Measurements from ENCODE around the gene ABCA13. TPM values are rescaled to one million over a fixed set of nuclear protein-coding genes. Genes with fewer than 3 reads are reported as not detected.
A peak's percentile ranks its signal among the peaks of the same experiment; 100 is the strongest.

Gene ABCA13
- polyA plus RNA-seq, 1 donor (not counting 4 experiments of a cell fraction or from before 2014, with no cell fraction given): 0.76 TPM

DNA sequence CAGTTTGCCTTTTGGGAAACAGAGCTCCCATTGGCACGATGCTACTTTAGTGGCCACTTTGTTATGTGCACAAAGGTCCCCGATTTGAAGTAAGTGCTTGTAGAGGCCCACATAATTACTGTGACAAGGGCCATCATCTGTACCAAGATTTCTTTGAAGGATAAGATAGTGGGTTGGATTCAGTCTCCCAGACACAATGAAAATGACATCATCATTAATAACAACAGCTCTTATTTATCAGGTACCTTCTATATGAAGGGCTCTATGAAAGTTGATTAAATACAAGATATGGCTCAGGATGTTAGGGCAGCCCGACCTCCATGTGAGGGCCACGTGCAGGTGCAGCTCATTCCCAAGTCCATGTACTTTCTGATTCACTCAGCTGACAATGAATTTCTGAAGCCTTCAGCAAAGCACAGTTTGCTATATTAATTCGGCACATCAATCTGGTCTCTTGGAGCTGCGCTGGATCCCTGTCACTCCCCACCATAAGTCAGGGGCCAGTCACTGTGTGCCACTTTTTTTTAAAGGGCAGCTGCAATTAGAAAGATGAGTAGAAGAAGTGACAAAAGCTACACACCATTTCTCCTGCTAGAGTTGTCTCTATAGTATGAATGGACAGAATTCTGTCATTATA lies 140.3 kb downstream of the ABCA13 start:
- H3K9me1 ChIP-seq (ENCODE audit: control insufficient read depth, extremely low read depth, insufficient read depth, low read length): no peaks in the 10 kb centered on the region
- H3K4me2 ChIP-seq (ENCODE audit: control insufficient read depth, extremely low read depth, insufficient read depth, low read depth, low read length): peak overlapping the region; percentile 33
- H3K9ac ChIP-seq (ENCODE audit: control insufficient read depth, extremely low read depth, insufficient read depth, low read length): no peak overlapping the region
- H2AFZ ChIP-seq (ENCODE audit: control insufficient read depth, low read length): no peak overlapping the region
- H3K79me2 ChIP-seq (ENCODE audit: control insufficient read depth, insufficient read depth, low read length): no peaks in the 10 kb centered on the region
- dilution Hi-C loops (cut with MboI; ENCODE audit: extremely low pct_ligation_motif_present, low sequenced_read_pairs): no loop called here
- peaks cover 37% of the 10 kb centered on the region for H3K4me1 ChIP-seq (ENCODE audit: control insufficient read depth, extremely low read depth, insufficient read depth, low read length)
- H3K9me3 ChIP-seq (ENCODE audit: control insufficient read depth, low read depth, low read length): no peaks in the 10 kb centered on the region
- DNase-seq (ENCODE audit: low read depth, low spot score) (no peak), FAIRE-seq (peak; percentile 51)
- H3K27ac ChIP-seq (ENCODE audit: control insufficient read depth, insufficient read depth, low read length): no peak overlapping the region
- H4K20me1 ChIP-seq (ENCODE audit: control insufficient read depth, extremely low read depth, insufficient read depth, low read length): no peaks in the 10 kb centered on the region
- no peaks in the 10 kb centered on the region for H3K36me3 ChIP-seq (ENCODE audit: control insufficient read depth in 2 of 2, extremely low read depth in 1 of 2, insufficient read depth in 2 of 2, low read length in 2 of 2)
- no peak overlapping the region for H3K4me3 ChIP-seq (ENCODE audit: control insufficient read depth in 2 of 3, extremely low read depth in 1 of 3, insufficient read depth in 2 of 3, low read depth in 1 of 3, low read length in 3 of 3)
- no peaks in the 10 kb centered on the region for H3K27me3 ChIP-seq (ENCODE audit: control insufficient read depth, extremely low read depth, insufficient read depth, low read length)
- TF ChIP-seq EZH2 (IDR thresholded peaks at IDR 0.05; ENCODE audit: low read length) (no peak), CTCF (optimal IDR thresholded peaks at IDR 0.05 in 1 of 3, IDR thresholded peaks at IDR 0.05 in 1 of 3, conservative IDR thresholded peaks at IDR 0.05 in 1 of 3; ENCODE audit: extremely low read depth in 1 of 3, insufficient read depth in 2 of 3, low read length in 3 of 3) (no peak)

GRCh38 chr7:48312151-48312550 lies 140.9 kb downstream of the ABCA13 start:
- Histone ChIP-seq H3K27me3 (ENCODE audit: control insufficient read depth, extremely low read depth, insufficient read depth, low read length) (no peaks in the 10 kb centered on the region), H3K36me3 (ENCODE audit: control insufficient read depth in 2 of 2, extremely low read depth in 1 of 2, insufficient read depth in 2 of 2, low read length in 2 of 2) (no peaks in the 10 kb centered on the region), H3K79me2 (ENCODE audit: control insufficient read depth, insufficient read depth, low read length) (no peaks in the 10 kb centered on the region), H3K4me2 (ENCODE audit: control insufficient read depth, extremely low read depth, insufficient read depth, low read depth, low read length) (peak overlapping the region; percentile 33), H3K9me1 (ENCODE audit: control insufficient read depth, extremely low read depth, insufficient read depth, low read length) (no peaks in the 10 kb centered on the region), H3K4me1 (ENCODE audit: control insufficient read depth, extremely low read depth, insufficient read depth, low read length) (peaks cover 31% of the 10 kb centered on the region), H3K9ac (ENCODE audit: control insufficient read depth, extremely low read depth, insufficient read depth, low read length) (no peak overlapping the region), H2AFZ (ENCODE audit: control insufficient read depth, low read length) (peak overlapping the region; percentile 28), H3K9me3 (ENCODE audit: control insufficient read depth, low read depth, low read length) (no peaks in the 10 kb centered on the region), H4K20me1 (ENCODE audit: control insufficient read depth, extremely low read depth, insufficient read depth, low read length) (no peaks in the 10 kb centered on the region), H3K4me3 (ENCODE audit: control insufficient read depth in 2 of 3, extremely low read depth in 1 of 3, insufficient read depth in 2 of 3, low read depth in 1 of 3, low read length in 3 of 3) (no peak overlapping the region), H3K27ac (ENCODE audit: control insufficient read depth, insufficient read depth, low read length) (no peak overlapping the region)
- DNase-seq (ENCODE audit: low read depth, low spot score): no peak
- no peak for FAIRE-seq
- dilution Hi-C loops (cut with MboI; ENCODE audit: extremely low pct_ligation_motif_present, low sequenced_read_pairs): no loop called here
- TF ChIP-seq CTCF (optimal IDR thresholded peaks at IDR 0.05 in 1 of 3, IDR thresholded peaks at IDR 0.05 in 1 of 3, conservative IDR thresholded peaks at IDR 0.05 in 1 of 3; ENCODE audit: extremely low read depth in 1 of 3, insufficient read depth in 2 of 3, low read length in 3 of 3) (no peak), EZH2 (IDR thresholded peaks at IDR 0.05; ENCODE audit: low read length) (no peak)
